GM12891 (cell line): ENCODE measurements around the gene HTRA3.
"Not testable (repeated sequence)": the region's sequence is repeated elsewhere in the genome, so short reads cannot be mapped to it uniquely, and the experiment has no call there.

ENCODE experiments used
- DNase-seq: peaks from one replicate; pipeline ENCODE4 v3.0.0; 2011; ENCODE audit warnings: low spot score; ENCODE audit not compliant: insufficient read length
- FAIRE-seq: peaks from 2 replicates; lab custom pipeline; 2011; peaks lifted over from hg19 to GRCh38; lab: Jason Lieb, UNC
- PAX5 ChIP-seq: IDR thresholded peaks from 2 replicates; pipeline ENCODE4 v1.6.1; 2011; ENCODE audit warnings: low read length, moderate library complexity, mild to moderate bottlenecking; ENCODE audit not compliant: insufficient read depth, severe bottlenecking
- POLR2A ChIP-seq: IDR thresholded peaks from 2 replicates; pipeline ENCODE4 v1.6.1; 2011; ENCODE audit warnings: low read depth, low read length, control low read depth
- POLR2AphosphoS5 ChIP-seq: IDR thresholded peaks from 2 replicates; pipeline ENCODE4 v1.6.1; 2011; ENCODE audit warnings: low read depth, low read length, control low read depth
- POU2F2 ChIP-seq: IDR thresholded peaks from 2 replicates; pipeline ENCODE4 v1.6.1; 2011; ENCODE audit warnings: low read depth, mild to moderate bottlenecking, control low read depth, low read length, moderate library complexity
- SPI1 ChIP-seq: IDR thresholded peaks from 2 replicates; pipeline ENCODE4 v1.6.1; 2011; ENCODE audit warnings: low read depth, low read length, control low read depth
- TAF1 ChIP-seq: IDR thresholded peaks from 2 replicates; pipeline ENCODE4 v1.6.1; 2011; ENCODE audit warnings: low read depth, low read length, control low read depth

Gene HTRA3

DNA sequence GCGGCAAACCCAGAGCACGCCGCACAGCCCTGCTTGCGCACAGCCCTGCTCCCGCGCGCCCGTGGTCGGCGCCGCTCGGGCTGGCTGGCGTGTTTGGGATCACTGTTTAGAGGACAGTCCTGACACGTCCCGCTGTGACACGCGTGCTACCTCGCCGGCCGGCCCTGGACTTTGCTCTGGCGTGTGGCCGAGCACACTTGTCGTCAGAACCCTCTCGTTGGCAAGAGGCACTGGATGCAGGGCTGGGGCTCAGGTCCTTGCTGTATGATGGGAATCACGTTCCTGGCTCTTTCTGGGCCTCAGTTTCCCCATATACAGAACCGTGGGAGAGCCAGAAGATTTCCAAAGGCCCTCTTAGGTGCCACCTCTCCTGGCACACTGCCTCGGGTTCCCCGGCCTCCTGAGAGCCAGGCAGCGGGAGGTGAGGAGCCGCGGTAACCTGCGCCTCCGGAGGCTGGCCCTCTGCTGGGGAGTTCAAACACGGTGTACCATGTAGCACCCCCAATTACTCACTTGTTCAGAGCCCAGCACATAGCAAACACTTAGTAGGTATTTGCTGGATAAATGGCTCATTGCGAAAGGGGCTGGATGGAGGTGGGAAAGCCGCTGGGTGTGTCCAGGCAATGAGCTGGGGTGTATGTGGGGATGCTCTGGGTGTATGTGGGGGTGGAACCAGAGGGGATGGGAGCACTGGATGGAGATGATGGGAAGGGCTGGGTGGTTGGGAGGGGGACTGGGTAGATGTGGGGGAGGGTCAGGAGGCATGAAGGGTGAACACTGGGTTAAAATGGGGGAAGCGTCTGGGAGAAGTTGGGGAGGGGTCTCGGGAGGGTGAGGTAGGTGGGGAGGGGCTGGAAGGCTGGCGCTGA is 76.6 kb downstream of the HTRA3 start:
- FAIRE-seq (no peak), DNase-seq (no peak)
- TF ChIP-seq SPI1 (no peak), POLR2A (no peak)

GRCh38 chr4:8346838-8347605 is 77.5 kb downstream of the HTRA3 start:
- no peak for TF ChIP-seq PAX5
- TF ChIP-seq SPI1: no peak
- TF ChIP-seq POLR2AphosphoS5: no peak
- FAIRE-seq (no peak), DNase-seq (no peak)

DNA sequence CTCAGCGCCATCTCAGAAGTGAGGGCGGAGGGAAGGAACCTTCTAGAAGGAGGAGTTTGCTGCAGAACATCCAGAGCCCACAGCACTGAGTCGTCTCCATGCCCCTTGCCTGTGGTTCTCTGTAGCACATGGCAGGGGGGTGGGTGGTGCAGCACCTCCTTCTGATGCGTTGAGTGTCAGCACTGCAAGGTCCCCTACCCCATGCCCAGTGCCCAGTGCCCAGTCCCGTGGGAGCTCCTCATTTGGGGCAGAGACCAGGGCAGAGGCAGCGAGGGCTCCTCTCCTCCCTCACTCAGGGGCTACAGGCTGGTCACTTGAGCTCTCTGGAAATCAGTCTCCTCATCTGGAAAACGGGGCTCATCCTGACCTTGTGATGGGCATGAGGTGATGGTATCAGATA is 78.1 kb downstream of the HTRA3 start:
- TF ChIP-seq POLR2AphosphoS5: no peak
- TF ChIP-seq POU2F2: no peak
- TF ChIP-seq SPI1: no peak
- TF ChIP-seq TAF1: no peak
- no peak for TF ChIP-seq POLR2A
- TF ChIP-seq PAX5: no peak
- DNase-seq (no peak), FAIRE-seq (no peak)

GRCh38 chr4:8348071-8348470 is 78.5 kb downstream of the HTRA3 start:
- FAIRE-seq (no peak), DNase-seq (no peak)
- TF ChIP-seq POU2F2: no peak
- no peak for TF ChIP-seq TAF1
- no peak for TF ChIP-seq POLR2A
- no peak for TF ChIP-seq POLR2AphosphoS5

DNA sequence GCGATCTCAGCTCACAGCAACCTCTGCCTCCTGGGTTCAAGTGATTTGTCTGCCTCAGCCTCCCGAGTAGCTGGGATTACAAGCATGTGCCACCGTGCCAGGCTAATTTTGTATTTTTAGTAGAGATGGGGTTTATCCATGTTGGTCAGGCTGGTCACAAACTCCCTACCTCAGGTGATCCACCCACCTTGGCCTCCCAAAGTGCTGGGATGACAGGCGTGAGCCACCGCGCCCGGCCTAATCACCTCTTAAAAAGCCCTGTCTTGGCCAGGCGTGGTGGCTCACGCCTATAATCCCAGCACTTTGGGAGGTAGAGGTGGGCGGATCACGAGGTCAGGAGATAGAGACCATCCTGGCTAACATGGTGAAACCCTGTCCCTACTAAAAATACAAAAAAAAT is 79.7 kb downstream of the HTRA3 start:
- FAIRE-seq, DNase-seq: not testable (repeated sequence)

GRCh38 chr4:8349664-8350236 is 80.2 kb downstream of the HTRA3 start:
- TF ChIP-seq POLR2A (no peak), TAF1 (no peak), POLR2AphosphoS5 (no peak), POU2F2 (no peak), PAX5 (no peak), SPI1 (no peak)
- FAIRE-seq (no peak), DNase-seq (no peak)

DNA sequence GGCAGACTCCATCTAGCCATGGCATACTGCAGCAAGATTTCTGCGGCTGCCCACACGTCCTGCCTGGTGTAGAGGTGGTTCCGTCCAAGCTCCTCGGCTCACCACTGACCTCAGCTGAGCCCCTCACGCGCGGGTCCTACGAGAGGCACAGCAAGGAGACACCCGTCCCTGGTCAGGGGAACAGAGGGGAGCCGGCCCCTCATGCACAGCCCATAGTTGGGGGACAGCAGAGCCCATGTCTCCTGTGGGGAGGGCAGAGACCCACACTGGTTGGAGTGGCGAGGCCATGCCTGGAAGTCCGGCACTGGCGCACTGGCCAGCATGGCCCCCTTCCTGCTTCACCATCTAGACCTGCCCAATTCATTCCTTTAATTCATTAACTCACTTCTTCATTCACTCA is 80.8 kb downstream of the HTRA3 start:
- DNase-seq (no peak), FAIRE-seq (no peak)
- TF ChIP-seq POLR2AphosphoS5 (no peak), TAF1 (no peak), POU2F2 (no peak), POLR2A (no peak), SPI1 (no peak), PAX5 (no peak)

DNA sequence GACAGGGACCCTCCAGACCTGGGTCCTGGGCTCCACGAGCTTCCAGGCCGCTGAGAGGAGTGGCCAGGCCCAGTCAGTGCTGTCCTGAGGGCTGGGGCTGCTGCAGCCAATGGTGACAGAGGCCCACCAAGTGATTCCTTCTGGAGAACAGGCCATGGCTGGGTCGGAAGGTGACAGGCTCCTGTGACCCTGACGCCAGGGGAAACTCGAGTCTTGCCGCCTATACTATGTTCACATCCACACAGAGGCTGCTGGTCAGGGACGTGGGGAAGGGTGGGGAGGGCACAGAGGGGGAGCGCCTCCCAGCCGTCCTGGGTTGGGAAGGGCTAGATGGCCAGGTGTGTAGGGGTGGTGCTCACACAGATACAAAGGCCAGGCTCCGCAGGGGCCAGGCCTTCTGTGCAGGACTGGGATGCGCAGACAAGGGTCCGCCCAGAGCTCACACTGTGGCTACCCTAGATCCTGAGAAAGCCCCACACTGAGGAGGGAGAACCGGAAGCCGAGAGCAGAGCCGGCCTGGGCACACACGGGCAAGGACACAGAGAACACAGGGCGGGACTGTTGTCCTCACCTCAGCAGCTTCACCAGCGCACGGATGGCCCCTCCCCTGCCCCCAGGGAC is 81.4 kb downstream of the HTRA3 start:
- FAIRE-seq: no peak
- no peak for DNase-seq
- no peak for TF ChIP-seq PAX5
- TF ChIP-seq POLR2A: no peak
- TF ChIP-seq POLR2AphosphoS5: no peak

- DNase-seq: no peak
- FAIRE-seq: no peak
- TF ChIP-seq TAF1: no peak
- TF ChIP-seq POLR2AphosphoS5: no peak
- no peak for TF ChIP-seq PAX5
- TF ChIP-seq POLR2A: no peak
- no peak for TF ChIP-seq SPI1
- no peak for TF ChIP-seq POU2F2
These were observed 82.4 kb downstream of the HTRA3 start for GRCh38 chr4:8351931-8352367.

GRCh38 chr4:8352368-8353157 is 83.0 kb downstream of the HTRA3 start:
- TF ChIP-seq POU2F2 (no peak), POLR2A (no peak), SPI1 (no peak), POLR2AphosphoS5 (no peak), TAF1 (no peak), PAX5 (no peak)
- DNase-seq (no peak), FAIRE-seq (no peak)
